Kidney (tissue), 14 donors: ENCODE measurements around the gene ASB1. TPM values are rescaled to one million over a fixed set of nuclear protein-coding genes. Genes with fewer than 3 reads are reported as not detected.

ENCODE experiments used
- DNase-seq, 5 donors: peaks; one replicate each; pipeline ENCODE4 v3.0.0-alpha.2; 2013 to 2020
- FAIRE-seq: peaks from 2 replicates; lab custom pipeline; 2012; peaks lifted over from hg19 to GRCh38; lab: Jason Lieb, UNC
- H3K27ac ChIP-seq, 2 donors: one replicate each; pipeline ENCODE4 v1.7.0; 2013; ENCODE audit warnings: low read depth in 2 of 2, low read length in 2 of 2, inconsistent platforms in 1 of 2
- H3K27me3 ChIP-seq: one replicate; pipeline ENCODE4 v1.7.1; 2013; ENCODE audit warnings: low read length, inconsistent platforms; ENCODE audit not compliant: control insufficient read depth, insufficient read depth
- H3K36me3 ChIP-seq, 3 donors: one replicate each; pipeline versions ENCODE4 v1.7.0 to v1.7.1; 2013; ENCODE audit warnings: low read length in 3 of 3, control low read depth in 1 of 3, inconsistent platforms in 1 of 3; ENCODE audit not compliant: insufficient read depth in 3 of 3, control insufficient read depth in 2 of 3
- H3K4me1 ChIP-seq, 3 donors: one replicate each; pipeline versions ENCODE4 v1.7.0 to v1.7.1; 2013; ENCODE audit warnings: low read length in 3 of 3, inconsistent platforms in 1 of 3, low read depth in 1 of 3; ENCODE audit not compliant: control insufficient read depth in 2 of 3, insufficient read depth in 2 of 3
- H3K4me3 ChIP-seq, 3 donors: one replicate each; pipeline versions ENCODE4 v1.7.0 to v1.8.1; 2013; ENCODE audit warnings: low read length in 3 of 3, control low read depth in 1 of 3, inconsistent platforms in 1 of 3
- H3K9ac ChIP-seq, 3 donors: one replicate each; pipeline versions ENCODE4 v1.7.0 to v1.7.1; 2013; ENCODE audit warnings: low read length in 3 of 3, control low read depth in 1 of 3, inconsistent platforms in 1 of 3
- H3K9me3 ChIP-seq, 3 donors: one replicate each; pipeline versions ENCODE4 v1.7.0 to v1.7.1; 2013; ENCODE audit warnings: low read length in 3 of 3, control low read depth in 1 of 3, inconsistent platforms in 1 of 3; ENCODE audit not compliant: control insufficient read depth in 2 of 3, insufficient read depth in 1 of 3
- intact Hi-C: fragments of 100-400 bp; cut with DNase I; formaldehyde crosslinking; loops from one replicate; pipeline ENCODE4 v1.11.1; 2022
- polyA plus RNA-seq: library from polyadenylated mRNA; stranded (reverse); fragments of 350-450 nt; fragmentation: Illumina TruSeq; extraction: RNeasy Lipid Tissue Mini Kit (QIAGEN cat#74804); gene quantifications from one replicate; pipeline ENCODE4 v1.2.3, GENCODE V29; 2014; ENCODE audit warnings: low read depth, low replicate concordance; ENCODE audit not compliant: insufficient read depth
- total RNA-seq: library from RNA; stranded (reverse); fragmentation: NEBNext Ultra II Directional; extraction: Animal tissue kit (Norgen Biotek cat#: 25700); gene quantifications from one replicate; pipeline ENCODE4 v1.2.1, GENCODE V29; 2021
- TF ChIP-seq, protein P1 (sequence below): IDR thresholded peaks from 3 replicates; pipeline ENCODE4 v1.5.1; 2012; ENCODE audit warnings: mild to moderate bottlenecking, moderate library complexity, borderline replicate concordance; ENCODE audit not compliant: insufficient read depth; ENCODE audit errors: extremely low read depth
- donor health status: control.
- donor health status: control.
- donor health status: control.
- donor health status: control.
- donor health status: control.
- donor health status: DM: yes; HTN: yes; CAD: no.
- donor health status: Normal renal cell carcinoma (clear cell type).

The ASB1 gene
- total and polyA plus RNA-seq, 2 donors from 2014 or later, result 28.1 to 29.4 TPM

DNA sequence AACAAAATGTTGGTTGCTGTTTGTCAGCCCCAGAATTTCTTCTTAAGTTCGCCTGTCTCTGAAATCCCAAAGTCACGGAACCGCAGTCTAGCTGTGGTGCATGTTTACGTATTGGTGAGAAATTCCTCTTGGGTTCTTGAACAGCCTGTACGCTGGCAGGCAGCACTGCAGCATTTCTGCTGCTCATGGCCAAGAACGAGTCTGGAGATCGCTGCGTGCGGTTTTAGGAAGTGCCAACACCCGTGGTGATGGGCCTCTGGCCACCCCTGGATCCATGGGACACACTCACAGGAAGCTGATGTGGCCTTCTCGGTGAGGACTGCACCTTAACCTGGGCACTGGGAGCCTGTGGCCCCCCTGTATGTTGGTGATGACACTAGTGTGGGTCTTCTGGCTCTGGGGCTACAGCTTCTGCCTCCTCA is 23.7 kb downstream of the ASB1 start:
- Histone ChIP-seq H3K27ac (no peak overlapping the region), H3K4me1 (no peaks in the 10 kb centered on the region), H3K27me3 (no peaks in the 10 kb centered on the region), H3K9me3 (no peaks in the 10 kb centered on the region), H3K4me3 (no peak overlapping the region), H3K36me3 (peaks cover 2 to 27% (median 24%) of the 10 kb centered on the region in 3 donors), H3K9ac (no peak overlapping the region)
- DNase-seq (no peak), FAIRE-seq (no peak)
- intact Hi-C loops, result no loop called here
- TF ChIP-seq, protein P1, sequence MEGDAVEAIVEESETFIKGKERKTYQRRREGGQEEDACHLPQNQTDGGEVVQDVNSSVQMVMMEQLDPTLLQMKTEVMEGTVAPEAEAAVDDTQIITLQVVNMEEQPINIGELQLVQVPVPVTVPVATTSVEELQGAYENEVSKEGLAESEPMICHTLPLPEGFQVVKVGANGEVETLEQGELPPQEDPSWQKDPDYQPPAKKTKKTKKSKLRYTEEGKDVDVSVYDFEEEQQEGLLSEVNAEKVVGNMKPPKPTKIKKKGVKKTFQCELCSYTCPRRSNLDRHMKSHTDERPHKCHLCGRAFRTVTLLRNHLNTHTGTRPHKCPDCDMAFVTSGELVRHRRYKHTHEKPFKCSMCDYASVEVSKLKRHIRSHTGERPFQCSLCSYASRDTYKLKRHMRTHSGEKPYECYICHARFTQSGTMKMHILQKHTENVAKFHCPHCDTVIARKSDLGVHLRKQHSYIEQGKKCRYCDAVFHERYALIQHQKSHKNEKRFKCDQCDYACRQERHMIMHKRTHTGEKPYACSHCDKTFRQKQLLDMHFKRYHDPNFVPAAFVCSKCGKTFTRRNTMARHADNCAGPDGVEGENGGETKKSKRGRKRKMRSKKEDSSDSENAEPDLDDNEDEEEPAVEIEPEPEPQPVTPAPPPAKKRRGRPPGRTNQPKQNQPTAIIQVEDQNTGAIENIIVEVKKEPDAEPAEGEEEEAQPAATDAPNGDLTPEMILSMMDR, result no peak

DNA sequence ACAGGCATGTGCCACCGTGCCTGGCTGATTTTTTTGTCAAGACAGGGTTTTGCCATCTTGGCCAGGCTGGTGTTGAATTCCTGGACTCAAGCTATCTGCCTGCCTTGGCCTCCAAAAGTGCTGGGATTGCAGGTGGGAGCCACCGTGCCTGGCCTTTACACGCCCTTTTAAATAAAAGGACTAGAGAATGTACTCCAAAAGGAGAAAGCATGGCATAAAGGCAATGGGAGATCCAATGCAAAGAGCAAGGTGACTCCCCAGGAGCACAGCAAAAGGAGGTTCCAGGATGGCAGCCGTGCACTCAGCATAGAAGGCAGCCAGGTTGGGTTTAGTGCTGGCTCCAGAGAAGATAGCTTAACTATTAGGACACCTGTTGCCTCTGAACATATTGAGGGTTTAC is 27.1 kb downstream of the ASB1 start:
- H3K9ac ChIP-seq, result no peak overlapping the region
- no peak overlapping the region for H3K4me3 ChIP-seq
- TF ChIP-seq, protein P1, result no peak
- peaks cover 0 to 2% (median 2%) of the 10 kb centered on the region in 3 donors for H3K36me3 ChIP-seq
- no peaks in the 10 kb centered on the region for H3K27me3 ChIP-seq
- H3K27ac ChIP-seq, result no peak overlapping the region
- intact Hi-C loops, result no loop called here
- no peaks in the 10 kb centered on the region for H3K9me3 ChIP-seq
- no peaks in the 10 kb centered on the region for H3K4me1 ChIP-seq
- DNase-seq (no peak), FAIRE-seq (no peak)

DNA sequence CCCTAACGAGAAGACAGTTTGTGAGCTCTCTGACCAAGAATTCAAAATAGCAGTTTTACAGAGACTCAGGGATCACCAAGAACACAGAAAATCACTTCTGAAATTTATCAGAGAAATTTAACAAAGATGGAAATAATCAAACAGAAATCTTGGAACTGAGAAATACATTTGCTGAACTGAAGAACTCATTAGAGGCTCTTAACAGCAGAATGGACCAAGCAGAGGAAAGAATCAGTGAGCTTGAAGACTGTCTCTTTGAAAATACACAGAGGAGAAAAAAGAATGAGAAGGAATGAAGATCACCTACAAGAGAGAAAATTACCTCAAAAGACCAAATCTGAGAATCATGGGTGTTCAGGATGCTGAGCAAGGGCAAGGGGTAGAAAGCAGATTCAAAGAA is 29.7 kb downstream of the ASB1 start:
- FAIRE-seq (no peak), DNase-seq (no peak)
- Histone ChIP-seq H3K27ac (no peak overlapping the region), H3K4me3 (no peak overlapping the region), H3K36me3 (peaks cover 0 to 2% (median 0%) of the 10 kb centered on the region in 3 donors), H3K9ac (no peak overlapping the region), H3K27me3 (no peaks in the 10 kb centered on the region), H3K4me1 (peaks cover 0 to 3% (median 0%) of the 10 kb centered on the region in 3 donors), H3K9me3 (no peaks in the 10 kb centered on the region)
- TF ChIP-seq, protein P1, result no peak
- intact Hi-C loops, result no loop called here
